SU-DHL-6 (cell line): ENCODE data around the gene MED4.

Source experiments
- H2AFZ ChIP-seq: fragments of 200-600 bp; sonication (generic); 2 replicates; pipeline ENCODE4 v1.6.1; 2014; ENCODE audit warnings: low read depth, mild to moderate bottlenecking, moderate library complexity, mixed read lengths, antibody characterized with exemption, low read length; ENCODE audit not compliant: severe bottlenecking
- H3F3A ChIP-seq: fragments of 200-600 bp; shearing (Covaris generic); 2 replicates; pipeline ENCODE4 v1.6.0; 2016; ENCODE audit warnings: antibody characterized with exemption, mild to moderate bottlenecking; ENCODE audit not compliant: insufficient read depth
- H3K27ac ChIP-seq: fragments of 200-600 bp; sonication (generic); 2 replicates; pipeline ENCODE4 v1.5.1; 2016; ENCODE audit warnings: low read depth, mild to moderate bottlenecking, low read length, moderate library complexity, mixed read lengths
- H3K27me3 ChIP-seq: fragments of 200-600 bp; sonication (generic), shearing (Covaris generic); 2 replicates; pipeline ENCODE4 v1.6.0; 2014; ENCODE audit warnings: mild to moderate bottlenecking, low read length
- H3K36me3 ChIP-seq: fragments of 200-600 bp; sonication (generic); 2 replicates; pipeline ENCODE4 v1.6.1; 2014; ENCODE audit warnings: mild to moderate bottlenecking, low read length, mixed read lengths
- H3K4me2 ChIP-seq: fragments of 300-600, 200-600 bp; shearing (Covaris generic), sonication (generic); 2 replicates; pipeline ENCODE4 v1.6.0; 2014; ENCODE audit warnings: low read length, low read depth, mild to moderate bottlenecking; ENCODE audit not compliant: poor library complexity, severe bottlenecking
- H3K4me3 ChIP-seq: fragments of 200-600 bp; sonication (generic); 2 replicates; pipeline ENCODE4 v1.5.1; 2014; ENCODE audit warnings: antibody characterized with exemption, low read length, mild to moderate bottlenecking, mixed read lengths; ENCODE audit not compliant: insufficient read depth, poor library complexity, severe bottlenecking
- H3K79me2 ChIP-seq: fragments of 200-600 bp; sonication (generic); 2 replicates; pipeline ENCODE4 v1.6.1; 2014; ENCODE audit warnings: mild to moderate bottlenecking, low read length, moderate library complexity; ENCODE audit not compliant: insufficient read depth
- H3K9ac ChIP-seq: fragments of 200-600 bp; sonication (generic); 2 replicates; pipeline ENCODE4 v1.7.0; 2014; ENCODE audit warnings: mild to moderate bottlenecking, low read length
- H3K9me2 ChIP-seq: fragments of 200-600 bp; sonication (generic); replicated peaks from 2 replicates; pipeline ENCODE4 v1.6.1; 2014; ENCODE audit warnings: low read length; ENCODE audit not compliant: insufficient read depth
- H3K9me3 ChIP-seq: fragments of 200-600 bp; sonication (generic); 2 replicates; pipeline ENCODE4 v1.6.1; 2014; ENCODE audit warnings: low read length, mixed read lengths; ENCODE audit not compliant: insufficient read depth
- H4K20me1 ChIP-seq: fragments of 200-600 bp; sonication (generic); 2 replicates; pipeline ENCODE4 v1.6.1; 2014; ENCODE audit warnings: low read depth, mild to moderate bottlenecking, antibody characterized with exemption, low read length, moderate library complexity, mixed read lengths
- EZH2phosphoT487 ChIP-seq: fragments of 200-600 bp; sonication (generic), shearing (Covaris generic); conservative IDR thresholded peaks from 2 replicates; pipeline ENCODE4 v1.6.1; 2018; ENCODE audit warnings: mild to moderate bottlenecking, antibody characterized with exemption, low read length, moderate library complexity, mixed read lengths
- TF ChIP-seq, protein P1 (sequence below): fragments of 200-600 bp; sonication (generic); IDR thresholded peaks from one replicate; pipeline ENCODE4 v1.5.1; 2017; ENCODE audit warnings: antibody characterized with exemption, mild to moderate bottlenecking, low read length, moderate library complexity; ENCODE audit not compliant: insufficient read depth, poor library complexity, severe bottlenecking

Gene MED4

GRCh38 chr13:48121733-48122132, 26.8 kb upstream of the MED4 start:
- H3K36me3 ChIP-seq, result no peaks in the 10 kb centered on the region
- no peaks in the 10 kb centered on the region for H3K9me2 ChIP-seq
- H3K79me2 ChIP-seq, result no peaks in the 10 kb centered on the region
- H3K27me3 ChIP-seq, result no peaks in the 10 kb centered on the region
- H3K4me3 ChIP-seq, result no peak overlapping the region
- TF ChIP-seq, protein P1, sequence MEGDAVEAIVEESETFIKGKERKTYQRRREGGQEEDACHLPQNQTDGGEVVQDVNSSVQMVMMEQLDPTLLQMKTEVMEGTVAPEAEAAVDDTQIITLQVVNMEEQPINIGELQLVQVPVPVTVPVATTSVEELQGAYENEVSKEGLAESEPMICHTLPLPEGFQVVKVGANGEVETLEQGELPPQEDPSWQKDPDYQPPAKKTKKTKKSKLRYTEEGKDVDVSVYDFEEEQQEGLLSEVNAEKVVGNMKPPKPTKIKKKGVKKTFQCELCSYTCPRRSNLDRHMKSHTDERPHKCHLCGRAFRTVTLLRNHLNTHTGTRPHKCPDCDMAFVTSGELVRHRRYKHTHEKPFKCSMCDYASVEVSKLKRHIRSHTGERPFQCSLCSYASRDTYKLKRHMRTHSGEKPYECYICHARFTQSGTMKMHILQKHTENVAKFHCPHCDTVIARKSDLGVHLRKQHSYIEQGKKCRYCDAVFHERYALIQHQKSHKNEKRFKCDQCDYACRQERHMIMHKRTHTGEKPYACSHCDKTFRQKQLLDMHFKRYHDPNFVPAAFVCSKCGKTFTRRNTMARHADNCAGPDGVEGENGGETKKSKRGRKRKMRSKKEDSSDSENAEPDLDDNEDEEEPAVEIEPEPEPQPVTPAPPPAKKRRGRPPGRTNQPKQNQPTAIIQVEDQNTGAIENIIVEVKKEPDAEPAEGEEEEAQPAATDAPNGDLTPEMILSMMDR, result no peak
- no peak for TF ChIP-seq EZH2phosphoT487
- H3K9ac ChIP-seq, result no peak overlapping the region
- no peak overlapping the region for H3K4me2 ChIP-seq
- H3K27ac ChIP-seq, result no peak overlapping the region
- no peaks in the 10 kb centered on the region for H4K20me1 ChIP-seq
- H2AFZ ChIP-seq, result no peak overlapping the region
- no peaks in the 10 kb centered on the region for H3K9me3 ChIP-seq
- H3F3A ChIP-seq, result no peaks in the 10 kb centered on the region

GRCh38 chr13:48120241-48120640, 25.3 kb upstream of the MED4 start:
- no peaks in the 10 kb centered on the region for H3K36me3 ChIP-seq
- H3K4me3 ChIP-seq, result no peak overlapping the region
- H3K9ac ChIP-seq, result no peak overlapping the region
- no peaks in the 10 kb centered on the region for H4K20me1 ChIP-seq
- H3K9me3 ChIP-seq, result no peaks in the 10 kb centered on the region
- no peaks in the 10 kb centered on the region for H3F3A ChIP-seq
- H3K27me3 ChIP-seq, result no peaks in the 10 kb centered on the region
- no peak overlapping the region for H3K4me2 ChIP-seq
- TF ChIP-seq EZH2phosphoT487, result no peak
- TF ChIP-seq, protein P1, result no peak
- H3K27ac ChIP-seq, result no peak overlapping the region
- H2AFZ ChIP-seq, result no peak overlapping the region
- H3K9me2 ChIP-seq, result no peaks in the 10 kb centered on the region
- H3K79me2 ChIP-seq, result no peaks in the 10 kb centered on the region

DNA sequence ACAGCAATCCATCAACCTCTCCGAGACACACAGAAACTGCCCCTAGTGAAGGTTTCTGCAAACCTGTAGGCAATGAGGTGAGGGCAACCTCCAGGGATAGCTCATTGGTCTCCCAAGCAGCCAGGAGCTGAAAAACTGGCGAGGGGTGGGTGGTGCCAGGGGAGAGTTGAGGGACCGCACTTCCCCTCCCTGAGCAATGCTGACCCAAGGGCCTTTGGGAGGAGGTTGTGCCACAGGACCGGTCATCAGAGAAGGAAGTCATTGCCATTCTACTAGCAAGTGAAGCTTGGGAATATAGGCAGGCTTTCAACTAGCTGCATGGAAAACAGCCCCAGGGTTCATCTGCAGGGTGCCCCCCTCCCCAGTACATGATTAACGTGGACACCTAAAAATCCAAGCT, 23.1 kb upstream of the MED4 start:
- Histone ChIP-seq H3K9ac (no peak overlapping the region), H3F3A (no peaks in the 10 kb centered on the region), H3K9me2 (no peaks in the 10 kb centered on the region), H2AFZ (no peak overlapping the region), H3K79me2 (no peaks in the 10 kb centered on the region), H3K36me3 (no peaks in the 10 kb centered on the region), H3K4me2 (no peak overlapping the region), H4K20me1 (no peaks in the 10 kb centered on the region), H3K4me3 (no peak overlapping the region), H3K27ac (no peak overlapping the region), H3K27me3 (no peaks in the 10 kb centered on the region), H3K9me3 (no peaks in the 10 kb centered on the region)
- TF ChIP-seq EZH2phosphoT487, result no peak
- TF ChIP-seq, protein P1, result no peak

DNA sequence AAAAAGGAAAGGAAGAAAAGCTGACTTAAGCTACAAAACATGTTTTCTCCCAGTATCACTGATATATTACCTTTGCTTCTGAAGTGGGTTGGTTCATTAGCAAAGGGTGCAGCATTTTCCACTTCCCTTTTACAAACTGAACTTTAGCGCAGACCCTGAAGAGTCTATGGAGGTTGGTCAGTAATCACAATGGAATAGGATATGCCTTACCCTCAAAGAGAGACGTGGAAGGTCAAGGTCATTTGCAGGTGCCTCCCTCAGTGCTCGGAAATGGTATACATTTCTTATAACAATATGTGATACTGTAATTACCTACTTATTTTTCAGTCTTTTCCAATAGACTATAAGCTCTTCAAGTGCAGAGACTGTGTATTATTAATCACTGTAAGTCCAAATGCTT, 21.9 kb upstream of the MED4 start:
- Histone ChIP-seq H3K4me2 (no peak overlapping the region), H3K27ac (no peak overlapping the region), H4K20me1 (no peaks in the 10 kb centered on the region), H3K27me3 (no peaks in the 10 kb centered on the region), H3K79me2 (no peaks in the 10 kb centered on the region), H3K9me3 (no peaks in the 10 kb centered on the region), H3K4me3 (no peak overlapping the region), H3K36me3 (no peaks in the 10 kb centered on the region), H3K9me2 (no peaks in the 10 kb centered on the region), H2AFZ (no peak overlapping the region), H3K9ac (no peak overlapping the region), H3F3A (no peaks in the 10 kb centered on the region)
- TF ChIP-seq EZH2phosphoT487, result no peak
- TF ChIP-seq, protein P1, result no peak
